Pulmonary artery endothelial cell (primary cell): ENCODE data around the gene SNRPD2. TPM values are rescaled to one million over a fixed set of nuclear protein-coding genes. Genes with fewer than 3 reads are reported as not detected.
"Not testable (repeated sequence)": the region's sequence is repeated elsewhere in the genome, so short reads cannot be mapped to it uniquely, and the experiment has no call there.

Experiments
- DNase-seq: peaks from one replicate; pipeline ENCODE4 v3.0.0-alpha.2; 2011; ENCODE audit warnings: low read depth, low spot score
- total RNA-seq: library from RNA; depleted of rRNA; stranded (reverse); fragments of >200 nt; gene quantifications from 2 replicates; pipeline ENCODE4 v1.2.3, GENCODE V29; 2014

SNRPD2 gene
- total RNA-seq, 1 donor from 2014 or later = 581 TPM

GRCh38 chr19:45705115-45705514 lies 13.4 kb upstream of the SNRPD2 start:
- DNase-seq = no peak

GRCh38 chr19:45701676-45702075 lies 9.9 kb upstream of the SNRPD2 start:
- no peak for DNase-seq

GRCh38 chr19:45693106-45693788 lies 1.5 kb upstream of the SNRPD2 start:
- DNase-seq = no peak

GRCh38 chr19:45692187-45693105 lies 693 bp upstream of the SNRPD2 start, which contains the start of gene QPCTL:
TSS of gene QPCTL (plus strand) at chr19:45692666. CDS start at chr19:45692704, 38 bp downstream.
- peak; percentile 99 for DNase-seq

- DNase-seq = no peak
These were observed 4.2 kb downstream of the SNRPD2 start for GRCh38 chr19:45687599-45687998.

DNA sequence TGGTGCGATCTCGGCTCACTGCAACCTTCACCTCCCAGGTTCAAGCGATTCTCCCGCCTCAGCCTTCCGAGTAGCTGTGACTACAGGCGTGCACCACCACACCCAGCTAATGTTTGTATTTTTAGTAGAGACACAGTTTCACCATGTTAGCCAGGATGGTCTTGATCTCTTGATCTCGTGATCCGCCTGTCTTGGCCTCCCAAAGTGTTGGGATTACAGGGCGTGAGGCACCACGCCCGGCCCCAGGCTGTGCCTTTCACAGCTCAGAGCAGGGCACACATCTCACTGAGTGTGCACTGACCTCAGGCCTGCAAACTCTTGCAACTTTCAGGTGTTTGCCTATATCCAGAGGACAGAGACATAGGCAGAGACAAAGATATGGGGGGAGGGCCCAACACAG lies 6.7 kb downstream of the SNRPD2 start:
- DNase-seq = not testable (repeated sequence)

GRCh38 chr19:45682908-45683307 lies 8.8 kb downstream of the SNRPD2 start:
- no peak for DNase-seq

GRCh38 chr19:45682117-45682516 lies 9.6 kb downstream of the SNRPD2 start:
- DNase-seq = no peak

- DNase-seq = peak; percentile 47
These were observed 10.2 kb downstream of the SNRPD2 start for GRCh38 chr19:45681391-45682015.

DNA sequence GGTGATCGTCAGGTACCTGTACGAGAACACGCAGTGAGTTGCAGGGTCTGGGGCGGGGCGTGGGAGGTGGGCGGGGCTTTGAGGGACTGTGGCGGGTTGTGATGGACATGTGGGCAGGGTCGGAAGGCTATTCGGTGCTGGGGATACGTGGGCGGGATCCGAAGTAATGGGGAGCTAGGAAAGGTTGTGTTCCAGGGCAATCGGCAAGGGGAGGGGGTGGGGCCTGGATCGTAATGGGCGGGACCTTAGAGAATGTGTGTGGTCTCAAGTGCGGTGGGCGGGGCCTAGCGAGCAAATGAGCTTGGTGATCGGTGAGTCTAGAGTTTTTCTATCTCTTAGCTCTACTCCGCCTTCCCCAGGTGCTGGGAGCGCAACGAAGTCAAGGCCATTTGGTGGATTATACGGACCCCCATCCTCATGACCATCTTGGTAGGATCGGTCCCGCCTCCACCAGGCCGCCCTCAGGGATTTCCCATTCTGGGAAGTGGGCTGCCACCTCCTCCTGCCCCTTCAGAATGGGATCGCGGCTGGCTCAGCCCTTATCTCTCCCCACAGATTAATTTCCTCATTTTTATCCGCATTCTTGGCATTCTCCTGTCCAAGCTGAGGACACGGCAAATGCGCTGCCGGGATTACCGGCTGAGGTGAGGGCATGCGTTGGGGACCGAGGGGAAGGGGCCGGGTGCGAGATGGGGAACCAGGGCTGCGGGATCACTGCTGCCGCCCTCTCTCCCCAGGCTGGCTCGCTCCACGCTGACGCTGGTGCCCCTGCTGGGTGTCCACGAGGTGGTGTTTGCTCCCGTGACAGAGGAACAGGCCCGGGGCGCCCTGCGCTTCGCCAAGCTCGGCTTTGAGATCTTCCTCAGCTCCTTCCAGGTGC lies 14.2 kb downstream of the SNRPD2 start:
- DNase-seq = peak; percentile 36

DNA sequence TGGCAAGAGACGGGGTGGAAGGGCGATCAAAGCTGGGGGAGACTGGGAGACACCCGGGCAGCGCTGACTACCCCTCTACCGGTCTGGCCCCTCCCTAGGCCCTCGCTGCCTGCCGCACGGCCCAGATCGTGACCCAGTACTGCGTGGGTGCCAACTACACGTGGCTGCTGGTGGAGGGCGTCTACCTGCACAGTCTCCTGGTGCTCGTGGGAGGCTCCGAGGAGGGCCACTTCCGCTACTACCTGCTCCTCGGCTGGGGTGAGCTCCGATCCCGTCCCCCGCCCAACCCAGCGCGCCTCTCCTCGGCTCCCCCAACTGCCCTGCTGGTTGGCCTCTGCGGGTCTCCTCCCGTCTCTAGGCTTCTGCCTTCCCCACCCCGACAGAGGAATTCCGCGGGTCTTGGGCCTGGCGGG lies 14.9 kb downstream of the SNRPD2 start:
- DNase-seq = no peak

GRCh38 chr19:45674946-45675345 lies 16.8 kb downstream of the SNRPD2 start:
- no peak for DNase-seq

- DNase-seq = no peak
These were observed 20.9 kb downstream of the SNRPD2 start for GRCh38 chr19:45670670-45671453.

DNA sequence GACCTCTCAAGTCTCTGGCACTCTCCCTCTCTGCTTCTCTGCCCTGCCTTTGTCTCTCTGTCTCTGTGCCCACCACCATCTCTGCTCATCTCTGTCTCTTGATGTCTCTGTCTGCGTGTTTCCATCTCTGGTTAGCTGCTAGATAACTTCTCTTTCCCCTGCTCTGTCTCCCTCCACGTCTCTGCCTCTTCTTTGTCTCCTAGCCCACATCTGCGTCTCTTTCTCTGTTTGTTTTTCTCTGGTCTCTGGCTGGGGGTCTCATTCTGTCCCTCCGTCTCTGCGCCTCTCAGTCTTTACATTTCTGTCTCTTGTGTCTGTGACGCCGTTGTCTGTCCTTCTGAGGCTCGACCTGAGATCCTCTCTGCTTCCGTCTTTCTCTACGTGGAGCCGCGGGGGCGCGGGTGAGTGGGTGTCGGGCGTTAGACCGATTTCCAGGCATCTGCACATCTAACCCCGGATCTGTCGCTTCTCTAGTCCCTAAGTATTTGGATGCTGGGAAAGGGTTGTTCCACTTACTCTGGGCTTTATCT lies 23.3 kb downstream of the SNRPD2 start:
- no peak for DNase-seq

DNA sequence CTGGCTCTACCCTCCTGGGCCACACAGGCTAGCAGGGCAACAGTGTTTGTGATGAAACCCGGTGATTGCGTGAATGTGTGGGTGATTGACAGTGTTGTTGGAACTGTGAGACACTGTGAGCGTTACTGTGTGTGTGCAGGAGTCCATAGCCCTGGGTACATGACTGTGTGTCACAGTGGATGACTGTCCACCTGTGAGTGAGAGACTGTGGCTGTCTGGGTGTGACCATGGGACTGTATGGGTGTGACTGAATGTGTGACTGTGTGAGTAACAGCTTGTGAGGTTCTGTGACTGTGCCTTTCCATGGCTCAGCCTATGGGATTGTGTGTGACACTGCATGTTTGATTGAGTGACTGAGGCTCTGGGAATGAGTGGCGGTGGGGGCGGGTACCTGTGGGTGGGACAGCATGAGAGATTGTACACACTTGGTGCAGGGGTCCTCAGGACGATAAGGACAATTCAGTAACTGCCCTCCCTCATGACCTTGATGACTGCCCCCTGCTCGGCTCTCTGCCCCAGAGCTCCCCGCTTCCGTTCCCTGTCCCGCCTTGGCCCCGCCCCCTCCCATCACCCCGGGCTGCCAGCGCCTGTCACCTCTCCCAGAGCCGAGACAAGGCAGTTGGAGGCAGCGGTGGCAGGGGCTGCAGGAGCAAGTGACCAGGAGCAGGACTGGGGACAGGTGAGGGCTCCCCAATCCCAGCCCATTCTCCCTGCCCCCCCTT lies 24.0 kb downstream of the SNRPD2 start, which contains the start of gene GIPR:
GIPR (plus strand) TSS at position 602 of the 722 bp plus-strand sequence. CDS start 1,300 bp downstream, outside the sequence.
- DNase-seq = no peak

DNA sequence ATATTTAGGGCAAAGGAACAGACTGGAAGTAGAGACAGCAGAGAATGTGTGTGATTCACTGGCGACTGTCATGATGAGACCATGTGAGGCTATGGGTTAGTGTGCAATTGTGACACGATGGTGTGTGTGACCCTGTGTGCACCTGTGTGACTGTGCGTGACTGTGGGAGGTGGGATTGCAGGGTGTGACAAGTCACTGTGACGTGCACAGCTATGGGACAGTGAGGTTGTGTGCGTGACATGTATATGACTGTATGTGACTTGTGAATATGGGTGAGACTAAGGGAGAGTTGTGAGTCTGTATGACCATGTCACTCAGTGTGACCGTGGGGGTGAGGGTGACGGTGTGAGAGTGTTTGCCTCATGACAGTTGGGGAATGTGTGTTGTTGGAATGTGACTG lies 27.2 kb downstream of the SNRPD2 start:
- no peak for DNase-seq

DNA sequence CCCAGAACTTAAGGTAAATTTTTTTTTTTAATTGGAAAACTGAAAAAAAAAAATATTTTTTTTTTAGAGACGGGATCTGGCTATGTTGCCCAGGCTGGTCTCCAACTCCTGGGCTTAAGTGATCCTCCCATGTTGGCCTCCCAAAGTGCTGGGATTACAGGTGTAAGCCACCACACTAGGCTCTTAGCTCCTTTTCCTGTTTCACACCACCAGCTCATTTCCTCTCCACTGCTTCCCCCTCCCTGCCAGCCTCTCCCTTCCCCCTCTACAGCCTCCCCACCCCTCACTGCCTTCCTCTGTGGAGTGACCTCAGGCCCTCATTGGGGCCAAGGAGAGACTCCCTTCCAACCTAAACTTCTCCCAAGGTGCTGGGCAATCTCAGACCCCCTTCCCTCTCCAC lies 28.0 kb downstream of the SNRPD2 start:
- no peak for DNase-seq

DNA sequence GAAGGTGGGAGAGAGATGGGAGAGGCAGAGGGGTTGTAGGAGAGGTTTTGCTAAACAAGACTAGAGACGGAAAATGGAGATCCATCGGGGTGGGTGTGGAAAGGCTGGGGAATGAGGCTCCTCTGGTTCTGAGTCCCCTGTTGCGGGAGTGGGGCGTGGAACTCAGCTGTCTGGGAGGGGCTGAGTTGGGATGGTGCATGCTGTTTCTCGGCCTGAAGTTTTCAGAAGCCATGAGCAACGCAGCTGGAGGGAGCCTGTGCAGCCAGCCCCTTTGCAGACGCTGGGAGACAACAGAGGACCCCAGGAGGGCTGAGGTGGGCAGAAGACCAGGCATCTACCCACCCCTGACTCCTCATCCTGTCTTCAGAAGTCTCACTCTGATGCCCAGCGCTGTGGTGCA lies 31.1 kb downstream of the SNRPD2 start:
- DNase-seq = no peak

GRCh38 chr19:45659096-45659729 lies 32.5 kb downstream of the SNRPD2 start:
- DNase-seq = no peak
